Measurements from ENCODE around the gene ASIC4. TPM values are rescaled to one million over a fixed set of nuclear protein-coding genes. Genes with fewer than 3 reads are reported as not detected.

The ASIC4 gene
- polyA plus RNA-seq, 1 donor (not counting 4 experiments of a cell fraction or from before 2014, with no cell fraction given) = not detected

DNA sequence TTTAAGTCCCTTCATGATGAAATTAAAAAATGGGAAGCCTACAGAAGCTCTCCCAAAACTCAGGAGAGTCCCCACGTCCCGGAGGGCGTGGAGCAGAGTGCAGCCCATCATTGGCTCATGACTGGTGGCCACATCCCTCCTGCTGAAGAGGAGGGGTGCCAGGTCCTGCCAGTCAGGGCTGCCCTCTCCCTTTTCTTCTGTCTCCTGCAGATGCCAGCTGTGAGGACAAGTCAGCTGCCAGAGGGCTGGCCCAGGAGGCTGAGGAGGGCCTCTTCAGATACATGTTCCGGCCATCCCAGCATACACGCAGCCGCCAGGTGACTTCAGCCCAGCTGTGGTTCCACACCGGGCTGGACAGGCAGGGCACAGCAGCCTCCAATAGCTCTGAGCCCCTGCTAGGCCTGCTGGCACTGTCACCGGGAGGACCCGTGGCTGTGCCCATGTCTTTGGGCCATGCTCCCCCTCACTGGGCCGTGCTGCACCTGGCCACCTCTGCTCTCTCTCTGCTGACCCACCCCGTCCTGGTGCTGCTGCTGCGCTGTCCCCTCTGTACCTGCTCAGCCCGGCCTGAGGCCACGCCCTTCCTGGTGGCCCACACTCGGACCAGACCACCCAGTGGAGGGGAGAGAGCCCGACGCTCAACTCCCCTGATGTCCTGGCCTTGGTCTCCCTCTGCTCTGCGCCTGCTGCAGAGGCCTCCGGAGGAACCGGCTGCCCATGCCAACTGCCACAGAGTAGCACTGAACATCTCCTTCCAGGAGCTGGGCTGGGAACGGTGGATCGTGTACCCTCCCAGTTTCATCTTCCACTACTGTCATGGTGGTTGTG, 60.4 kb downstream of the ASIC4 start:
- dilution Hi-C loops (cut with MboI; ENCODE audit: extremely low pct_ligation_motif_present, low sequenced_read_pairs) = no loop called here
- no peaks in the 10 kb centered on the region for H3K79me2 ChIP-seq (ENCODE audit: control insufficient read depth, insufficient read depth, low read length)
- no peaks in the 10 kb centered on the region for H3K9me3 ChIP-seq (ENCODE audit: control insufficient read depth, low read depth, low read length)
- H3K9ac ChIP-seq (ENCODE audit: control insufficient read depth, extremely low read depth, insufficient read depth, low read length) = no peak overlapping the region
- H3K36me3 ChIP-seq (ENCODE audit: control insufficient read depth in 2 of 2, extremely low read depth in 1 of 2, insufficient read depth in 2 of 2, low read length in 2 of 2) = no peaks in the 10 kb centered on the region
- no peak overlapping the region for H3K27ac ChIP-seq (ENCODE audit: control insufficient read depth, insufficient read depth, low read length)
- no peaks in the 10 kb centered on the region for H4K20me1 ChIP-seq (ENCODE audit: control insufficient read depth, extremely low read depth, insufficient read depth, low read length)
- no peak overlapping the region for H3K4me3 ChIP-seq (ENCODE audit: control insufficient read depth in 2 of 3, extremely low read depth in 1 of 3, insufficient read depth in 2 of 3, low read depth in 1 of 3, low read length in 3 of 3)
- no peaks in the 10 kb centered on the region for H3K9me1 ChIP-seq (ENCODE audit: control insufficient read depth, extremely low read depth, insufficient read depth, low read length)
- no peak for DNase-seq (ENCODE audit: low read depth, low spot score)
- TF ChIP-seq, protein P1, sequence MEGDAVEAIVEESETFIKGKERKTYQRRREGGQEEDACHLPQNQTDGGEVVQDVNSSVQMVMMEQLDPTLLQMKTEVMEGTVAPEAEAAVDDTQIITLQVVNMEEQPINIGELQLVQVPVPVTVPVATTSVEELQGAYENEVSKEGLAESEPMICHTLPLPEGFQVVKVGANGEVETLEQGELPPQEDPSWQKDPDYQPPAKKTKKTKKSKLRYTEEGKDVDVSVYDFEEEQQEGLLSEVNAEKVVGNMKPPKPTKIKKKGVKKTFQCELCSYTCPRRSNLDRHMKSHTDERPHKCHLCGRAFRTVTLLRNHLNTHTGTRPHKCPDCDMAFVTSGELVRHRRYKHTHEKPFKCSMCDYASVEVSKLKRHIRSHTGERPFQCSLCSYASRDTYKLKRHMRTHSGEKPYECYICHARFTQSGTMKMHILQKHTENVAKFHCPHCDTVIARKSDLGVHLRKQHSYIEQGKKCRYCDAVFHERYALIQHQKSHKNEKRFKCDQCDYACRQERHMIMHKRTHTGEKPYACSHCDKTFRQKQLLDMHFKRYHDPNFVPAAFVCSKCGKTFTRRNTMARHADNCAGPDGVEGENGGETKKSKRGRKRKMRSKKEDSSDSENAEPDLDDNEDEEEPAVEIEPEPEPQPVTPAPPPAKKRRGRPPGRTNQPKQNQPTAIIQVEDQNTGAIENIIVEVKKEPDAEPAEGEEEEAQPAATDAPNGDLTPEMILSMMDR (optimal IDR thresholded peaks at IDR 0.05 in 1 of 3, IDR thresholded peaks at IDR 0.05 in 1 of 3, conservative IDR thresholded peaks at IDR 0.05 in 1 of 3; ENCODE audit: extremely low read depth in 1 of 3, insufficient read depth in 2 of 3, low read length in 3 of 3) = no peak
- TF ChIP-seq EZH2 (IDR thresholded peaks at IDR 0.05; ENCODE audit: low read length) = no peak
- peaks cover 8% of the 10 kb centered on the region for H3K4me1 ChIP-seq (ENCODE audit: control insufficient read depth, extremely low read depth, insufficient read depth, low read length)
- no peak for FAIRE-seq
- no peak overlapping the region for H2AFZ ChIP-seq (ENCODE audit: control insufficient read depth, low read length)
- H3K27me3 ChIP-seq (ENCODE audit: control insufficient read depth, extremely low read depth, insufficient read depth, low read length) = peaks cover 6% of the 10 kb centered on the region
- no peak overlapping the region for H3K4me2 ChIP-seq (ENCODE audit: control insufficient read depth, extremely low read depth, insufficient read depth, low read depth, low read length)

DNA sequence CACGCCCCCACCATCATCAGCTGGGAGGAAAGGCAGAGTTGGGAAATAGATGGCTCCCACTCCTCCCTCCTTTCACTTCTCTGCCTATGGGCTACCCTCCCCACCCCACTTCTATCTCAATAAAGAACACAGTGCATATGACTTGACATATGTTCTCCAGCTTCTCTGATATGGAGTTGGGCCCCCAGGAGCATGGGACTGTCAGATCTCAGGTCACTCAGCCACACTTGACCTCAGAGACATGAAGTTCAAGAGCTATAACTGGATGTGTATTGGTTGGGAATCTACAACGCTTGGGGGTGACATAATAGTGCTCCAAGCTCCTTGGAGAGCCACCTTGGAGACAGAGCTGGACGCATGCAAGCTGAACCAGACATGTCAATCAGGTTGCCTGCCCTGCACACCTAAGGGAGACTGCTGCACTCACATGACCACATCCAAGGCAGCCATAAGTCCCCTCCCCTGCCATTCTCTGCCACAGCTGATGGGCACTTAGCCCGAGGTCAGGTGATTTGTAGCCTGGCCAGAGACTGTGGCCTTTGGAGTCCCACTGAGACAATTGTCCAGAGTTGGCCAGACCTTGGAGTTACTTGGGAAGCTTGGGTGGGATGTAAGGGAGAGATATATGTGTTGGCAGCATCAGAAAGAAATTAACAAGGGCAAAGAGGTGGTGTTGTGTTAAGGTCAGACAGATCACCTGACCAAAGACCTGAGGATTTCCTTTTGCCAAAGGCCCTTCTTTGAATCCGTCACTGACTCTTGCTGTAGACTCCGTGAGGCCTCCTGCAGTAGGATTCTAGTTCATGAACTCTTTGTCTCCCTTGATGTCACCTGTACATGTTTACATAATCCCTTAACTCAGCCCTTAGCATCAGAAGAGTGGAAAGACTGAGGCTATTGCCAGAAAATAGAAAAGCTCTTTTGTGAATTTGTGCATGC, 61.6 kb downstream of the ASIC4 start:
- dilution Hi-C loops (cut with MboI; ENCODE audit: extremely low pct_ligation_motif_present, low sequenced_read_pairs) = no loop called here
- Histone ChIP-seq H3K4me1 (ENCODE audit: control insufficient read depth, extremely low read depth, insufficient read depth, low read length) (peaks cover 8% of the 10 kb centered on the region), H3K4me2 (ENCODE audit: control insufficient read depth, extremely low read depth, insufficient read depth, low read depth, low read length) (no peak overlapping the region), H3K9me3 (ENCODE audit: control insufficient read depth, low read depth, low read length) (no peaks in the 10 kb centered on the region), H3K9me1 (ENCODE audit: control insufficient read depth, extremely low read depth, insufficient read depth, low read length) (no peaks in the 10 kb centered on the region), H3K36me3 (ENCODE audit: control insufficient read depth in 2 of 2, extremely low read depth in 1 of 2, insufficient read depth in 2 of 2, low read length in 2 of 2) (no peaks in the 10 kb centered on the region), H3K27ac (ENCODE audit: control insufficient read depth, insufficient read depth, low read length) (no peak overlapping the region), H3K9ac (ENCODE audit: control insufficient read depth, extremely low read depth, insufficient read depth, low read length) (no peak overlapping the region), H2AFZ (ENCODE audit: control insufficient read depth, low read length) (no peak overlapping the region), H3K27me3 (ENCODE audit: control insufficient read depth, extremely low read depth, insufficient read depth, low read length) (peaks cover 6% of the 10 kb centered on the region), H4K20me1 (ENCODE audit: control insufficient read depth, extremely low read depth, insufficient read depth, low read length) (no peaks in the 10 kb centered on the region), H3K79me2 (ENCODE audit: control insufficient read depth, insufficient read depth, low read length) (no peaks in the 10 kb centered on the region), H3K4me3 (ENCODE audit: control insufficient read depth in 2 of 3, extremely low read depth in 1 of 3, insufficient read depth in 2 of 3, low read depth in 1 of 3, low read length in 3 of 3) (no peak overlapping the region)
- DNase-seq (ENCODE audit: low read depth, low spot score) (no peak), FAIRE-seq (no peak)
- TF ChIP-seq EZH2 (IDR thresholded peaks at IDR 0.05; ENCODE audit: low read length) = no peak
- TF ChIP-seq, protein P1 (optimal IDR thresholded peaks at IDR 0.05 in 1 of 3, IDR thresholded peaks at IDR 0.05 in 1 of 3, conservative IDR thresholded peaks at IDR 0.05 in 1 of 3; ENCODE audit: extremely low read depth in 1 of 3, insufficient read depth in 2 of 3, low read length in 3 of 3) = no peak
